Neuronal stem cell (in vitro differentiated cells): Measurements from ENCODE around the gene UVSSA.

Source experiments
- DNase-seq: peaks from one replicate; pipeline ENCODE4 v3.0.0-alpha.2; 2013; ENCODE audit warnings: low spot score
- H2AFZ ChIP-seq: one replicate; pipeline ENCODE4 v1.6.1; 2013; ENCODE audit warnings: mild to moderate bottlenecking, low read length, inconsistent platforms
- H2AK5ac ChIP-seq: 2 replicates; pipeline ENCODE4 v1.6.1; 2013; ENCODE audit warnings: low read depth, mild to moderate bottlenecking, inconsistent platforms, low read length, moderate library complexity, mixed read lengths
- H2BK120ac ChIP-seq: 2 replicates; pipeline ENCODE4 v1.6.1; 2013; ENCODE audit warnings: low read depth, mild to moderate bottlenecking, inconsistent platforms, low read length, moderate library complexity, mixed read lengths
- H2BK12ac ChIP-seq: one replicate; pipeline ENCODE4 v1.6.1; 2013; ENCODE audit warnings: low read length, inconsistent platforms
- H2BK15ac ChIP-seq: 2 replicates; pipeline ENCODE4 v1.6.1; 2013; ENCODE audit warnings: mild to moderate bottlenecking, low read length, inconsistent platforms, mixed read lengths
- H2BK5ac ChIP-seq: one replicate; pipeline ENCODE4 v1.6.1; 2013; ENCODE audit warnings: inconsistent platforms, mild to moderate bottlenecking, low read length, moderate library complexity
- H3K14ac ChIP-seq: one replicate; pipeline ENCODE4 v1.6.1; 2013; ENCODE audit warnings: low read length, inconsistent platforms
- H3K18ac ChIP-seq: 2 replicates; pipeline ENCODE4 v1.6.1; 2013; ENCODE audit warnings: low read length, inconsistent platforms
- H3K23ac ChIP-seq: 2 replicates; pipeline ENCODE4 v1.6.1; 2013; ENCODE audit warnings: low read depth, mild to moderate bottlenecking, mixed read lengths, low read length, inconsistent platforms; ENCODE audit not compliant: poor library complexity
- H3K27ac ChIP-seq: replicated peaks from 3 replicates; pipeline ENCODE4 v1.5.1; 2013; ENCODE audit warnings: low read length, inconsistent platforms
- H3K27me3 ChIP-seq, 3 experiments: 2 replicates each; pipeline ENCODE4 v1.6.1; 2013; ENCODE audit warnings: low read length in 3 of 3, mild to moderate bottlenecking in 2 of 3, inconsistent platforms in 1 of 3, low read depth in 1 of 3, mixed read lengths in 1 of 3, moderate library complexity in 1 of 3; ENCODE audit not compliant: control insufficient read depth in 3 of 3, insufficient read depth in 3 of 3
- H3K36me3 ChIP-seq, 2 donors: replicated peaks in 1 of 2; 2 replicates each; pipeline ENCODE4 v1.6.1; 2013; ENCODE audit warnings: low read length in 2 of 2; ENCODE audit not compliant: control insufficient read depth in 2 of 2, insufficient read depth in 2 of 2
- H3K4ac ChIP-seq: 2 replicates; pipeline ENCODE4 v1.6.1; 2013; ENCODE audit warnings: inconsistent platforms, mild to moderate bottlenecking, low read length, moderate library complexity
- H3K4me1 ChIP-seq, 2 donors: 1 replicate in 1 of 2; 2 replicates in 1 of 2; pipeline ENCODE4 v1.6.1; 2013; ENCODE audit warnings: low read length in 2 of 2, low read depth in 1 of 2; ENCODE audit not compliant: control insufficient read depth in 2 of 2, insufficient read depth in 1 of 2
- H3K4me2 ChIP-seq: one replicate; pipeline ENCODE4 v1.6.1; 2013; ENCODE audit warnings: mild to moderate bottlenecking, low read length, inconsistent platforms; ENCODE audit not compliant: insufficient read depth, poor library complexity, severe bottlenecking
- H3K4me3 ChIP-seq, 2 donors: 2 replicates each; pipeline ENCODE4 v1.5.1; 2013; ENCODE audit warnings: low read length in 2 of 2, mild to moderate bottlenecking in 2 of 2, inconsistent platforms in 1 of 2, moderate library complexity in 1 of 2
- H3K79me1 ChIP-seq: one replicate; pipeline ENCODE4 v1.6.1; 2013; ENCODE audit warnings: low read depth, mild to moderate bottlenecking, inconsistent platforms, low read length, moderate library complexity
- H3K9ac ChIP-seq: one replicate; pipeline ENCODE4 v1.6.1; 2013; ENCODE audit warnings: mild to moderate bottlenecking, low read depth, low read length, inconsistent platforms; ENCODE audit not compliant: poor library complexity
- H3K9me3 ChIP-seq, 2 donors: replicated peaks in 1 of 2; 2 replicates each; pipeline versions ENCODE3 to v1.6.1; 2013; ENCODE audit warnings: low read length in 2 of 2, mild to moderate bottlenecking in 2 of 2, inconsistent platforms in 1 of 2, low read depth in 1 of 2, mixed read lengths in 1 of 2, moderate library complexity in 1 of 2; ENCODE audit not compliant: control insufficient read depth in 2 of 2, insufficient read depth in 1 of 2
- H4K8ac ChIP-seq: one replicate; pipeline ENCODE4 v1.6.1; 2013; ENCODE audit warnings: low read depth, mild to moderate bottlenecking, inconsistent platforms, low read length, moderate library complexity
- H4K91ac ChIP-seq: one replicate; pipeline ENCODE4 v1.6.1; 2013; ENCODE audit warnings: low read length, low read depth, mild to moderate bottlenecking, inconsistent platforms; ENCODE audit not compliant: poor library complexity
- WGBS, 2 donors: extraction: QIAGEN DNeasy Blood & Tissue Kit; methylation state at CpG; one replicate each; pipeline ENCODE4 v1.1.7; 2013; ENCODE audit warnings: missing lambda C conversion rate in 2 of 2, mixed read lengths in 1 of 2; ENCODE audit not compliant: insufficient read length in 2 of 2, insufficient replicate concordance in 1 of 2; ENCODE audit errors: extremely low coverage in 2 of 2; 5-methylcytosine and 5-hydroxymethylcytosine counted together

Gene UVSSA

DNA sequence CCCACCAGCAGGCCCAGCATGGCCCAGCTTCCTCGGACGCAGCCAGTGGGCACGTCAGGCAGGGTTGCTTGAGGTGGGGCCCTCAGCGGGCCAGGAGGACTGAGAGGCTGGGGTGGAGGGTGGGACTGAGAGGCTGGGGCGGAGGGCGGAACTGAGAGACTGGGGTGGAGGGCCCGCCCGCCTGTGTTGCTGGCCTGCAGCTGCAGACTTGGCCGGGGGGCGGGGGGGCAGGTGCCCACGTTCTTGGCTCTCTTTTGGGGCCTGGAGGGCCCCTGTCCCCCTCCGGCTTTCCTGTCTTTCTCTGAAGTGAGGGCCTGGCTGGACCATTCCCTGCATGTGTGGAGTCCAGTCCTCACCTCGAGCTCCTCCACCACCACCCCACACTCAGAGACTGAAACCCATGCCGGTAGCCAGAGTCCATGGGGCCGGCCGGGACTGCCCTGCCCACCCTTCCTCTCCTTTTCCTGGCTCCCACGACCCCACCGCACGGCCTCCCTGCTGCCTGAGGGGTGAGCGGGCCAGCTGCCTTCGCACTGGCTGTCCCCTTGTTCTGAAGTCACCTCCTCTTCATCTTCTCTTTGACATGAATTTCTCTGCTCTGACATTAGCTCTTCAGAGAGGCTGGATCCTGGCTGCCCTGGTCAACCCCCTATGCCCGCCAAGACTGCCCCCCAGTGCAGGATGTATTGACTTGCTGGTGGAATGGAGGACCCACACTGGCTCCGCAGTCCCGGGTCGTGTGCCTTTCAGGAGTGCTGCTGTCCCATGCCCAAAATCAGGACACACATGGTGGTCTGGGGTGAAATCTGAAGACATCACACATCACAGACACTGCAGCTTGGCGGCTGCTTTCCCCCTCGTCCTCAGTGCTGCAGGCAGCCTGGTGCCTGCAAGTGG is 69.3 kb downstream of the UVSSA start:
- H4K91ac ChIP-seq, result no peak overlapping the region
- no peak overlapping the region for H2BK120ac ChIP-seq
- H3K27ac ChIP-seq, result no peak overlapping the region
- no peak overlapping the region for H4K8ac ChIP-seq
- H3K23ac ChIP-seq, result peak overlapping the region; percentile 55
- no peak overlapping the region for H2BK5ac ChIP-seq
- H3K27me3 ChIP-seq, result peaks cover 16 to 55% (median 35%) of the 10 kb centered on the region in 3 experiments
- no peak overlapping the region for H2AFZ ChIP-seq
- H3K4me2 ChIP-seq, result no peak overlapping the region
- no peaks in the 10 kb centered on the region for H3K36me3 ChIP-seq
- H3K4me3 ChIP-seq, result peak overlapping the region in 1 of 2 donors; percentile 30
- no peaks in the 10 kb centered on the region for H3K79me1 ChIP-seq
- H2BK15ac ChIP-seq, result peak overlapping the region; percentile 33
- H3K14ac ChIP-seq, result peak overlapping the region; percentile 21
- no CpG with 5 or more reads among the region's 27 CpGs for WGBS, 2 donors
- peaks cover 0 to 6% of the 10 kb centered on the region in 2 donors for H3K9me3 ChIP-seq
- peak overlapping the region; percentile 87 for H3K18ac ChIP-seq
- H3K4me1 ChIP-seq, result no peaks in the 10 kb centered on the region
- no peak for DNase-seq
- peak overlapping the region; percentile 5 for H2AK5ac ChIP-seq
- no peak overlapping the region for H3K9ac ChIP-seq
- no peak overlapping the region for H3K4ac ChIP-seq
- H2BK12ac ChIP-seq, result no peak overlapping the region

DNA sequence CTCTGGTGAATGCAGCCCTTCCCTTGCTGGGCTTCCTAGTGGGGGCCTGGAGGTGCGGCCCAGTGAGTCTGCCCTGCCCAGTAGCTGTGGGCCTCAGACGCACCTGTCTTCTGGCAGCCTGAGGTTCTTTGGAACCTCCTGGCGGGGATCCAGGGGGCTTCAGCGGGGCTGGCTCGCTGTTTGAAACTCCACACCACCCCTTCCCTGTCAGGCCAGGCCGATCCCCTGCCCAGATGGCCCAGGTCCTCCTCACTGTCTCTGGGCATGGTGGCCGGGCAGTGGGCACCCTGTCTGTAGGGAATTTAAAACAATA is 69.9 kb downstream of the UVSSA start:
- WGBS, 2 donors, result no CpG with 5 or more reads among the region's 7 CpGs
- DNase-seq, result no peak
- H2BK12ac ChIP-seq, result no peak overlapping the region
- no peak overlapping the region for H2BK5ac ChIP-seq
- no peak overlapping the region for H3K4me2 ChIP-seq
- no peak overlapping the region for H2AFZ ChIP-seq
- H3K79me1 ChIP-seq, result no peaks in the 10 kb centered on the region
- no peak overlapping the region for H4K91ac ChIP-seq
- peaks cover 0 to 6% of the 10 kb centered on the region in 2 donors for H3K9me3 ChIP-seq
- H2BK15ac ChIP-seq, result no peak overlapping the region
- H3K27ac ChIP-seq, result no peak overlapping the region
- no peaks in the 10 kb centered on the region for H3K36me3 ChIP-seq
- no peak overlapping the region for H3K4ac ChIP-seq
- no peak overlapping the region for H3K14ac ChIP-seq
- no peak overlapping the region for H3K23ac ChIP-seq
- H2BK120ac ChIP-seq, result no peak overlapping the region
- H4K8ac ChIP-seq, result no peak overlapping the region
- H3K18ac ChIP-seq, result no peak overlapping the region
- H3K4me1 ChIP-seq, result no peaks in the 10 kb centered on the region
- peaks cover 16 to 52% (median 29%) of the 10 kb centered on the region in 3 experiments for H3K27me3 ChIP-seq
- H2AK5ac ChIP-seq, result peak overlapping the region; percentile 5
- H3K9ac ChIP-seq, result no peak overlapping the region
- peak overlapping the region in 1 of 2 donors; percentile 30 for H3K4me3 ChIP-seq

DNA sequence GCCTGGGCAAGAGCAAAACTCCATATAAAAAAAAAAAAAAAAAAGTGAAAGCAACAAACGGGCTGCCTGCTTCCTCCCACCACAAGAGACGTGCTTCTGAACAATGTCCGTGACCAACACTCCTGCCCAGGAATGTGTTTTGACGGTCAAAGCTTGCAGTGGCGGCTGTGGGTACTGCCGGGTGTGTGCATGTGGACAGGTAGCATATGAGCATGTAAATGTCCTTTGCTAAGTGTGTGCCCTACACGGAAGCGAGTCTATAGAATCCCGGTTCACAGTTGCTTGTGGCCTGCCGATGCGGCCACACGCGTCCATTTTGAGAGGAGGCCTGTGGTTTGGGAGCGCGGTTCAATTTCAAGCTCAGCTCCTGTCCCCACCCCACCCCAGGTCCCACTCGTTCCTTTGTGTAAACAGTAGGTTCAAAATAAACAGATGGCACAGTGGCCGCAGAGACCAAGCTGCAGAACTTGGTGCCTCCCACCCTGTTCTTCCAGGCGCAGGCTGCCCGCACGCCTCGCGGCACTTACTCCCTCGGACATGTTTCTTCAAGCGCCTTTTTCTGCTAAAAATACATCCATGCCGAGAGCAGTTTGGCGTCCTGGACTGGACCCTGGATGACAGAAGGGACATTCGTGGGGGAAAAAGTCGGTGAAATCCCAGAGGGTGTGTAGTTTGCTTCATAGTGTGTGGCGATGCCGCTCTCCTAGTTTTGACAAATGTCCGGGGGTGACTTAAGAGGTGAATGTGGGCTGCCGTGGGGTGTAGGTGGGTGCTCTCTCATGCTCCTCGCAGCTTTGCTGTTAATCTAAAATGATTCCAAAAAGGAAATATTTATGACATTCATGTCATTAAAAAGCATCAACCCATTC is 70.7 kb downstream of the UVSSA start:
- no peak overlapping the region for H3K23ac ChIP-seq
- H2BK12ac ChIP-seq, result no peak overlapping the region
- no peaks in the 10 kb centered on the region for H3K36me3 ChIP-seq
- H3K14ac ChIP-seq, result peak overlapping the region; percentile 38
- H2BK120ac ChIP-seq, result no peak overlapping the region
- no CpG with 5 or more reads among the region's 33 CpGs for whole genome bisulfite sequencing, 2 donors
- no peak overlapping the region for H3K4me3 ChIP-seq
- no peak overlapping the region for H3K9ac ChIP-seq
- H3K4ac ChIP-seq, result no peak overlapping the region
- no peak overlapping the region for H2BK5ac ChIP-seq
- no peaks in the 10 kb centered on the region for H3K79me1 ChIP-seq
- H3K4me1 ChIP-seq, result no peaks in the 10 kb centered on the region
- H3K27me3 ChIP-seq, result peaks cover 12 to 46% (median 21%) of the 10 kb centered on the region in 3 experiments
- peak overlapping the region; percentile 38 for H3K18ac ChIP-seq
- no peak overlapping the region for H3K4me2 ChIP-seq
- H4K91ac ChIP-seq, result no peak overlapping the region
- no peak overlapping the region for H3K27ac ChIP-seq
- H2AK5ac ChIP-seq, result no peak overlapping the region
- no peak overlapping the region for H2BK15ac ChIP-seq
- no peak overlapping the region for H2AFZ ChIP-seq
- H4K8ac ChIP-seq, result no peak overlapping the region
- no peak for DNase-seq
- H3K9me3 ChIP-seq, result peaks cover 0 to 5% of the 10 kb centered on the region in 2 donors
